Raji (cell line): ENCODE results near the gene ELL2.

ENCODE experiments used
- POLR2A ChIP-seq: IDR thresholded peaks from 2 replicates; pipeline ENCODE4 v1.6.1; 2011; ENCODE audit warnings: low read depth, low read length, control low read depth; ENCODE audit not compliant: insufficient read depth

ELL2 gene

GRCh38 chr5:95988094-95988493 is 26.4 kb upstream of the ELL2 start:
- TF ChIP-seq POLR2A: no peak

GRCh38 chr5:95986937-95987520 is 25.4 kb upstream of the ELL2 start:
- TF ChIP-seq POLR2A: no peak

GRCh38 chr5:95986001-95986400 is 24.4 kb upstream of the ELL2 start:
- TF ChIP-seq POLR2A: no peak

GRCh38 chr5:95985249-95985648 is 23.6 kb upstream of the ELL2 start:
- TF ChIP-seq POLR2A: no peak

GRCh38 chr5:95984287-95984938 is 22.8 kb upstream of the ELL2 start:
- TF ChIP-seq POLR2A: no peak

GRCh38 chr5:95983509-95983908 is 21.9 kb upstream of the ELL2 start:
- TF ChIP-seq POLR2A: no peak

GRCh38 chr5:95983080-95983479 is 21.4 kb upstream of the ELL2 start:
- TF ChIP-seq POLR2A: no peak

GRCh38 chr5:95976606-95977005 is 15.0 kb upstream of the ELL2 start:
- no peak for TF ChIP-seq POLR2A

- no peak for TF ChIP-seq POLR2A
Observed at GRCh38 chr5:95975703-95976102, 14.1 kb upstream of the ELL2 start.

GRCh38 chr5:95973793-95974325 is 12.2 kb upstream of the ELL2 start:
- no peak for TF ChIP-seq POLR2A

- no peak for TF ChIP-seq POLR2A
Observed at GRCh38 chr5:95972196-95972595, 10.5 kb upstream of the ELL2 start.

- TF ChIP-seq POLR2A: no peak
Observed at GRCh38 chr5:95970359-95970704, 8.7 kb upstream of the ELL2 start.

- no peak for TF ChIP-seq POLR2A
Observed at GRCh38 chr5:95969651-95970358, 8.2 kb upstream of the ELL2 start.

GRCh38 chr5:95969055-95969454 is 7.4 kb upstream of the ELL2 start:
- TF ChIP-seq POLR2A: no peak

- no peak for TF ChIP-seq POLR2A
Observed at GRCh38 chr5:95967236-95967635, 5.6 kb upstream of the ELL2 start.

- no peak for TF ChIP-seq POLR2A
Observed at GRCh38 chr5:95966005-95966404, 4.4 kb upstream of the ELL2 start.
